NB4 (cell line): ENCODE measurements around the gene ADARB2.
A peak's percentile ranks its signal among the peaks of the same experiment; 100 is the strongest.

Source experiments
- DNase-seq: peaks from one replicate; pipeline ENCODE4 v3.0.0; 2010; ENCODE audit warnings: low read depth
- H3K4me3 ChIP-seq: one replicate; pipeline ENCODE4 v1.5.1; 2011; ENCODE audit warnings: mild to moderate bottlenecking, low read depth, low read length, moderate library complexity
- CTCF ChIP-seq: IDR thresholded peaks from one replicate; pipeline ENCODE4 v1.5.1; 2012; ENCODE audit warnings: low read depth, low read length
- MAX ChIP-seq: IDR thresholded peaks from 2 replicates; pipeline ENCODE4 v1.6.1; 2011; ENCODE audit warnings: low read depth, low read length
- MYC ChIP-seq: IDR thresholded peaks from 2 replicates; pipeline ENCODE4 v1.6.1; 2011; ENCODE audit warnings: low read depth, low read length
- POLR2A ChIP-seq: IDR thresholded peaks from 2 replicates; pipeline ENCODE4 v1.6.1; 2011; ENCODE audit warnings: mild to moderate bottlenecking; ENCODE audit not compliant: insufficient read length; ENCODE audit errors: extremely low read depth

Gene ADARB2

GRCh38 chr10:1726861-1727260 lies 10.5 kb downstream of the ADARB2 start:
- TF ChIP-seq POLR2A (no peak), MYC (no peak), CTCF (no peak), MAX (no peak)
- no peak overlapping the region for H3K4me3 ChIP-seq
- DNase-seq: no peak

GRCh38 chr10:1724921-1725488 lies 12.3 kb downstream of the ADARB2 start:
- DNase-seq: no peak
- H3K4me3 ChIP-seq: no peak overlapping the region
- TF ChIP-seq MYC (no peak), CTCF (no peak), MAX (no peak), POLR2A (no peak)

- TF ChIP-seq MAX: 0 out of 2 replicates have a peak, but pooled peaks have one; percentile 7
- no peak for TF ChIP-seq MYC
- H3K4me3 ChIP-seq: no peak overlapping the region
- no peak for DNase-seq
Measured at GRCh38 chr10:1716839-1717238, 20.5 kb downstream of the ADARB2 start.

GRCh38 chr10:1715821-1716220 lies 21.5 kb downstream of the ADARB2 start:
- peak; percentile 33 for DNase-seq
- H3K4me3 ChIP-seq: no peak overlapping the region
- TF ChIP-seq CTCF (peak; percentile 35), POLR2A (no peak)

- no peak for DNase-seq
- no peak overlapping the region for H3K4me3 ChIP-seq
- TF ChIP-seq CTCF (no peak), MAX (no peak), MYC (no peak), POLR2A (no peak)
Measured at GRCh38 chr10:1712944-1713671, 24.2 kb downstream of the ADARB2 start.

- no peak overlapping the region for H3K4me3 ChIP-seq
- no peak for DNase-seq
- TF ChIP-seq POLR2A (no peak), MYC (no peak), CTCF (no peak), MAX (no peak)
Measured at GRCh38 chr10:1712314-1712713, 25.0 kb downstream of the ADARB2 start.
